Vagina (tissue), 2 donors: ENCODE measurements around the gene APPL1. TPM values are rescaled to one million over a fixed set of nuclear protein-coding genes. Genes with fewer than 3 reads are reported as not detected.

Experiments used
- DNase-seq, 2 donors: peaks; one replicate each; pipeline ENCODE4 v3.0.0-alpha.2; 2017; ENCODE audit errors: extremely low spot score in 2 of 2
- H3K27ac ChIP-seq: fragments of 200-600 bp; sonication (generic); one replicate; pipeline ENCODE4 v1.5.1; 2019
- H3K27me3 ChIP-seq: fragments of 200-600 bp; sonication (generic); one replicate; pipeline ENCODE4 v1.5.1; 2019
- H3K36me3 ChIP-seq, 2 donors: fragments of 200-600 bp; sonication (generic); one replicate each; pipeline ENCODE4 v1.5.1; 2017 to 2019
- H3K4me1 ChIP-seq: fragments of 200-600 bp; sonication (generic); one replicate; pipeline ENCODE4 v1.5.1; 2019
- H3K4me3 ChIP-seq, 2 donors: fragments of 200-600 bp; sonication (generic); 1 replicate in 1 of 2; 2 replicates in 1 of 2; pipeline ENCODE4 v1.5.1; 2016 to 2019
- H3K9me3 ChIP-seq: fragments of 200-600 bp; sonication (generic); one replicate; pipeline ENCODE4 v1.5.1; 2019
- POLR2A ChIP-seq, 2 donors: fragments of 450-650 bp; IDR thresholded peaks; one replicate each; pipeline ENCODE4 v1.6.1; 2017; ENCODE audit warnings: antibody characterized with exemption in 2 of 2, mild to moderate bottlenecking in 2 of 2, moderate library complexity in 2 of 2
- POLR2AphosphoS5 ChIP-seq, 2 donors: sonication (generic); formaldehyde crosslinking; IDR thresholded peaks; one replicate each; pipeline ENCODE4 v1.9.0; 2017; ENCODE audit warnings: antibody characterized with exemption in 2 of 2, mild to moderate bottlenecking in 2 of 2, low read depth in 1 of 2; ENCODE audit not compliant: insufficient read depth in 1 of 2
- intact Hi-C: fragments of 100-400 bp; cut with DNase I; formaldehyde crosslinking; loops from one replicate; pipeline ENCODE4 v1.15.1; 2023
- total RNA-seq: library from RNA; depleted of rRNA; stranded (reverse); fragments of >200 nt; gene quantifications from one replicate; pipeline ENCODE4 v1.2.3, GENCODE V29; 2016
- TF ChIP-seq, protein P1 (sequence below), 3 experiments: fragments of 450-650 bp in 2 of 3; fragments of 200-600 bp in 1 of 3; sonication (generic) in 1 of 3; IDR thresholded peaks; one replicate each; pipeline ENCODE4 v1.5.1; 2017 to 2019; ENCODE audit warnings: antibody characterized with exemption in 3 of 3, mild to moderate bottlenecking in 2 of 3, moderate library complexity in 2 of 3

APPL1 gene
- total RNA-seq, 1 donor from 2014 or later, result 28.2 TPM

DNA sequence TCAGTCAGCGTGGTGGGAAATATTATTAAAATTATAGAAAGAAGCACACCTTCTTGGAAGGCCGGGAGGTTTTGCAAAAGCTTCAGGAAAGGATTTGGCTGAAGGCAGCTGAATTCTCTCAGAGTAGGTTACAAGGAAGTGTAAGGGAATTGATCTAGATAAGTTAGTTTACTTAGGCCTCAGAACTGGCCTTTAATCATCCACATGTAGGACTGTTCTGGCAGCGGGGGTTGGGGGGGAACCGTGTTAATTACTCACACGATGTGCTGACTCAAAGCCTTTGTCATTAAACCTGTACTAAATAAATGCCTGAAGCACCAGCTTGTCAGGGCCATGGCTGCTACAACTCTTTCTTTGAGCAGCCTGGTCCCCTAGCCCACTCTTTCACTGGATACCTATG, 52.2 kb downstream of the APPL1 start:
- DNase-seq, result no peak
- H3K27me3 ChIP-seq, result no peaks in the 10 kb centered on the region

DNA sequence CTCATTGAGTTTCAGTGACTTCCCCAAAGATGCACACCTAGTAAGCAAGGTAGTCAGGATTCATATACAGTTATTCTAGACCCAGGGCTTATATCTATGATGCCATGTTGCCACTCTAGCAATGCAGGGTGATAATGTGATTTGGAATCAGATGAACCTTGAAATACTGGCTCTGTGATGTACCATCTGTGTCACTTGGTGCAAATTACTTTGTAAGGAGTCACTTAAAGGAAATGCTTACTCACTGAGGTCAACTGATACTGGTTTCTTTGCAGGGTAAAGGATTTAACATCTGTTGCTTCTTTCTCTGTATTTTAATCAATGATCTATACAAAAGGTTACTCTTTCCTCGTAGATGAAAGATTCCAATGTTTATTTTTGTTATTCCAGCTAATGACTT, 54.2 kb downstream of the APPL1 start:
- no peaks in the 10 kb centered on the region for H3K27me3 ChIP-seq
- no peaks in the 10 kb centered on the region for H3K4me1 ChIP-seq
- no peak for DNase-seq
- H3K27ac ChIP-seq, result no peak overlapping the region
- TF ChIP-seq, protein P1, sequence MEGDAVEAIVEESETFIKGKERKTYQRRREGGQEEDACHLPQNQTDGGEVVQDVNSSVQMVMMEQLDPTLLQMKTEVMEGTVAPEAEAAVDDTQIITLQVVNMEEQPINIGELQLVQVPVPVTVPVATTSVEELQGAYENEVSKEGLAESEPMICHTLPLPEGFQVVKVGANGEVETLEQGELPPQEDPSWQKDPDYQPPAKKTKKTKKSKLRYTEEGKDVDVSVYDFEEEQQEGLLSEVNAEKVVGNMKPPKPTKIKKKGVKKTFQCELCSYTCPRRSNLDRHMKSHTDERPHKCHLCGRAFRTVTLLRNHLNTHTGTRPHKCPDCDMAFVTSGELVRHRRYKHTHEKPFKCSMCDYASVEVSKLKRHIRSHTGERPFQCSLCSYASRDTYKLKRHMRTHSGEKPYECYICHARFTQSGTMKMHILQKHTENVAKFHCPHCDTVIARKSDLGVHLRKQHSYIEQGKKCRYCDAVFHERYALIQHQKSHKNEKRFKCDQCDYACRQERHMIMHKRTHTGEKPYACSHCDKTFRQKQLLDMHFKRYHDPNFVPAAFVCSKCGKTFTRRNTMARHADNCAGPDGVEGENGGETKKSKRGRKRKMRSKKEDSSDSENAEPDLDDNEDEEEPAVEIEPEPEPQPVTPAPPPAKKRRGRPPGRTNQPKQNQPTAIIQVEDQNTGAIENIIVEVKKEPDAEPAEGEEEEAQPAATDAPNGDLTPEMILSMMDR (IDR thresholded peaks at IDR 0.05), result no peak
- TF ChIP-seq POLR2AphosphoS5 (IDR thresholded peaks at IDR 0.05; ENCODE audit: insufficient read depth in 1 of 2, low read depth in 1 of 2), result no peak
- no peak for TF ChIP-seq POLR2A (IDR thresholded peaks at IDR 0.05)
- no peak overlapping the region for H3K4me3 ChIP-seq
- H3K9me3 ChIP-seq, result no peaks in the 10 kb centered on the region
- no peaks in the 10 kb centered on the region for H3K36me3 ChIP-seq
- intact Hi-C loops, result no loop called here

More for the DNA sequence above, 52.2 kb downstream of the APPL1 start:
- no peaks in the 10 kb centered on the region for H3K9me3 ChIP-seq
- H3K4me3 ChIP-seq, result no peak overlapping the region
- H3K4me1 ChIP-seq, result no peaks in the 10 kb centered on the region
- no peaks in the 10 kb centered on the region for H3K36me3 ChIP-seq
- intact Hi-C loops, result no loop called here
- no peak overlapping the region for H3K27ac ChIP-seq
- TF ChIP-seq POLR2AphosphoS5 (IDR thresholded peaks at IDR 0.05; ENCODE audit: insufficient read depth in 1 of 2, low read depth in 1 of 2) (no peak), POLR2A (IDR thresholded peaks at IDR 0.05) (no peak)
- TF ChIP-seq, protein P1 (IDR thresholded peaks at IDR 0.05), result no peak

DNA sequence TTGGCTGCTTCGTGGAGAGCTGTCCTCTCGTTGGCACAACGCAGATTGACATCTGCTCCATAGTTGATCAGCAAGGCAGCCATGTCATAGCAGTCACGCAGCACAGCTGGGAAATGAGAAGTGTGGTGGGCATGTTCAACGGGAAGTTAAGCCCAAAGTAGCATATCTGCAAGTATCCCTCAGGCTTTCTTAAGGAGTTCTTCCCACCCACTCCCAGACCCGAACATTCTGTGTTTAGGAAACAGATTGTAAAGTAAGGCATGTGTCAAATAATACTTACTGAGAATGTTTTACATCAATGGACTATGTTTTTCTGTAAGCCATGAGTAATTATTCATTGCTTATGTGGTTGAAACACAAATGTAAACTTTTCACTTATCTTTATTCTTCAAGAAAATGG, 55.8 kb downstream of the APPL1 start:
- Histone ChIP-seq H3K27me3 (no peaks in the 10 kb centered on the region), H3K9me3 (no peaks in the 10 kb centered on the region), H3K36me3 (no peaks in the 10 kb centered on the region), H3K4me1 (no peaks in the 10 kb centered on the region), H3K4me3 (no peak overlapping the region), H3K27ac (no peak overlapping the region)
- no peak for TF ChIP-seq POLR2A (IDR thresholded peaks at IDR 0.05)
- TF ChIP-seq, protein P1 (IDR thresholded peaks at IDR 0.05), result no peak
- TF ChIP-seq POLR2AphosphoS5 (IDR thresholded peaks at IDR 0.05; ENCODE audit: insufficient read depth in 1 of 2, low read depth in 1 of 2), result no peak
- DNase-seq, result no peak
- intact Hi-C loops, result no loop called here

DNA sequence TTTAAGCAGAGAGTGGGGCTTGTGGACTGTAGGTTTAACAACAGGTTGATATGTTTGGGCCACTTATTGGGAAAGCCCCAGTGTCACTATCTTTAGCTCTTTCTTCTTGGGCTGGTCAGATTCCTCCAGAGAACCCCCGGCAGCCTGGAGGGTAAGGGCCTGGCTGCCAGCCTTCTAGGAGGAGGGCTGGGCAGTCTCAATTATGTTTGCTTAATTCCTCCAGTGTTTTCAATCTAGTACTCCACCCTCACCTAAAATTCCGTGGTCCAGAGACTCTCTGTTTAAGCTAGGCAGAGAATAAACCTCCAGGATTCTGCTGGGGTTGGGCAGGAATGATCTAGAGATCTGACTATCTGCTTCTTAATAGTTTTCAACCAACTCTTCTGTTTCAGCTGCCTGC, 59.7 kb downstream of the APPL1 start:
- H3K4me1 ChIP-seq, result no peaks in the 10 kb centered on the region
- no peaks in the 10 kb centered on the region for H3K27me3 ChIP-seq
- no peak overlapping the region for H3K27ac ChIP-seq
- H3K4me3 ChIP-seq, result no peak overlapping the region
- H3K36me3 ChIP-seq, result no peaks in the 10 kb centered on the region
- intact Hi-C loops, result no loop called here
- no peak for DNase-seq
- TF ChIP-seq POLR2AphosphoS5 (IDR thresholded peaks at IDR 0.05; ENCODE audit: insufficient read depth in 1 of 2, low read depth in 1 of 2), result no peak
- TF ChIP-seq, protein P1 (IDR thresholded peaks at IDR 0.05), result no peak
- no peak for TF ChIP-seq POLR2A (IDR thresholded peaks at IDR 0.05)
- H3K9me3 ChIP-seq, result no peaks in the 10 kb centered on the region

DNA sequence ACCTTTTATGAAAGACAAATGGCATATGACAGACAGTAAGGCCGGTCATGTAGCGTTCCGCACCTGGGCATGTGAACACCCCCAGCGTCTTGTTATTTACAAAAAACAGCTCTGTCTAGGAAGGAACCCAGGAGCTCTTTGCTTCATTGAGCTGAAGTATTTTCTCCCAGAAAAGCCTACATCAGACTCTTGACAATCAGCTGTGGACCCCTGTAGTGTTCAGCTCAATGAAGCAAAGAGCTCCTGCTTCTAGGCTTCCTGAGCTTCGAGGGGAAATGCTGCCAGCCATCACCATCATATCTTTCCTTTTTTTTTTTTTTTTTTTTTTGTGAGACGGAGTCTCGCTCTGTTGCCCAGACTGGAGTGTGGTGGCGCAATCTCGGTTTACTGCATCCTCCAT, 60.9 kb downstream of the APPL1 start:
- H3K27me3 ChIP-seq, result no peaks in the 10 kb centered on the region
- TF ChIP-seq POLR2A (IDR thresholded peaks at IDR 0.05) (no peak), POLR2AphosphoS5 (IDR thresholded peaks at IDR 0.05; ENCODE audit: insufficient read depth in 1 of 2, low read depth in 1 of 2) (no peak)
- TF ChIP-seq, protein P1 (IDR thresholded peaks at IDR 0.05), result no peak
- H3K27ac ChIP-seq, result no peak overlapping the region
- H3K36me3 ChIP-seq, result no peaks in the 10 kb centered on the region
- H3K9me3 ChIP-seq, result no peaks in the 10 kb centered on the region
- no peak overlapping the region for H3K4me3 ChIP-seq
- intact Hi-C loops, result no loop called here
- no peak for DNase-seq
- no peaks in the 10 kb centered on the region for H3K4me1 ChIP-seq
